ENCODE results near the gene NTMT1. TPM values are rescaled to one million over a fixed set of nuclear protein-coding genes. Genes with fewer than 3 reads are reported as not detected.
"Not testable (repeated sequence)": the region's sequence is repeated elsewhere in the genome, so short reads cannot be mapped to it uniquely, and the experiment has no call there.

NTMT1 gene
- total and polyA plus RNA-seq, 12 donors, result 54.0 to 123 (median 61.9) TPM

DNA sequence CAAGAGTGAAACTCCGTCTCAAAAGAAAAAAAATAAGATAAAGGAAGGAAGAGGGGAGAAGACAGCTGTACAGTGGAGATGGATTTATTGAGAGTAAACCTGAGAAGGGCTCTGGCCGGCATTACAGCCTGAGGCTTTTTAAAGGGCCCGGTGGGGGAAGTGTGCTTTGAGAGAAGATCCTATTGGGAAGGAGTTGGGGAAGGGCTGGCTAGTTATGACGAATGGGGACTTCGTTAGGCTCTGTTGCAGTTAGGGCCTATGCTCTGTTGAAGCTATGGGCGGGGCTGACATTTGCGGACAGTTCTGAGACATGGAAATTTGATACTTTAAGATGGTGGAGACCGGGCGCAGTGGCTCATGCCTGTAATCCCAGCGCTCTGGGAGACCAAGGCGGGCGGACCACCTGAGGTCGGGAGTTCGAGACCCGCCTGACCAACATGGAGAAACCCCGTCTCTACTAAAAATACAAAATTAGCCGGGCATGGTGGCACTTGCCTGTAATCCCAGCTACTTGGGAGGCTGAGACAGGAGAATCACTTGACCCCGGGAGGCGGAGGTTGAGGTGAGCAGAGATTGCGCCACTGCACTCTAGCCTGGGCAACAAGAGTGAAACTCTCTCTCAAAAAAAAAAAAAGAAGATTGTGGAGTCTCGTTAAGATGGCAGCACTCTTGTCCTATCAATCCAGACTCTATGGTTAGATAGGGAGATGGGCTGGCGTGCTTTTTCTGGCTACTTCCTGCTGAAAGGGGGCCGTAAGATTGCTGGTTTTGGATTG, 38.3 kb upstream of the NTMT1 start:
- no peak for TF ChIP-seq CTCF (IDR thresholded peaks at IDR 0.05)
- Histone ChIP-seq H3K36me3 (no peaks in the 10 kb centered on the region), H3K4me1 (peaks cover 0 to 8% (median 3%) of the 10 kb centered on the region in 9 donors), H3K9me3 (no peaks in the 10 kb centered on the region), H3K27ac (no peak overlapping the region), H3K27me3 (no peaks in the 10 kb centered on the region), H3K4me3 (no peak overlapping the region)
- 89 to 91% methylated on average over 23 of the region's 23 CpGs for WGBS, 2 donors
- DNase-seq, result no peak
- intact Hi-C loops (cut with DNase I), result no loop called here
- ATAC-seq, result peak in 1 of 8 donors; percentile 24

DNA sequence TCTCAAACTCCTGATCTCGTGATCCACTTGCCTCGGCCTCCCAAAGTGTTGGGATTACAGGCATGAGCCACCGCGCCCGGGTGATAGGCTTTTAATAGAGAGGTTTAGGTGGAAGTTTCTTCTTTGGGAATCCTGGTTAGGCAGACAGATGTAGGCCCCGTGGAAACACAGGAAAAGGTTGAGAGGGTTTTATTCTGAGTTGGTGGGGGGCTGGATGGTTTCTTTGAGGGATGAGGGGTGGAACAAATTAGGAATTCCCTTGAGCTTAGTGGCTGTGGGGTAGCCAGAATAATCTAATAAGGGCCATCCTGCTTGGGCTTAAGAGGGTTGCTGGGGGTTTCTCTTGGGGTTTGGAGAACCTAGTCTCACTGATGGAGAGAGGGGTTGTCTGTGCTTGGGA, 35.5 kb upstream of the NTMT1 start:
- ATAC-seq (no peak), DNase-seq (no peak)
- Histone ChIP-seq H3K4me1 (peaks cover 0 to 6% (median 0%) of the 10 kb centered on the region in 9 donors), H3K9me3 (no peaks in the 10 kb centered on the region), H3K27me3 (no peaks in the 10 kb centered on the region), H3K4me3 (no peak overlapping the region), H3K27ac (no peak overlapping the region), H3K36me3 (no peaks in the 10 kb centered on the region)
- intact Hi-C loops (cut with DNase I), result loop anchor here in 1 of 10 donors (10.0 kb wide), 1 partner anchor 86 kb away; no protein-coding TSS in a partner anchor
- no peak for TF ChIP-seq CTCF (IDR thresholded peaks at IDR 0.05)
- WGBS, 2 donors, result 84 to 89% methylated on average over 6 of the region's 6 CpGs

DNA sequence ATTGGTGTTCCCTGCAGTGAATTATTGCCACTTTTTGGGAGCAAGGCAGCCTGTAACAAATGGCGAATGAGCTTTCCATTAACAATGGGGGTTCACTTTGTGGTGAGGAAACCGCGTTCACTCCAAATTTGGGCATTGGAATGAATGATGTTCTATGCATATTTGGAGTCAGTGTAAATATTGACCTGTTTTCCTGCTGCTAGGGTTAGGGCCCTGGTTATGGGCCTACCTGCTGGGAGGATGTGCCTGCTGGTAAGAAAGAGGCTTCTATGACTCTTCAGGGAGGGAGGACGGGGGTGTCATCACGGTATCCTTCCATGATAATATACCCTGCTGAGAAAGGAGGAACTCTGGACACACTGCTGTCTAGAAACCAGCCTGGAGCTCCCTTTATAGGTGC, 34.0 kb upstream of the NTMT1 start:
- intact Hi-C loops (cut with DNase I), result loop anchor here in 1 of 10 donors (10.0 kb wide), 1 partner anchor 87 kb away; no protein-coding TSS in a partner anchor
- peaks cover 2 to 20% (median 7%) of the 10 kb centered on the region in 9 donors for H3K4me1 ChIP-seq
- H3K36me3 ChIP-seq, result no peaks in the 10 kb centered on the region
- WGBS, 2 donors, result 84 to 88% methylated on average over 5 of the region's 5 CpGs
- H3K9me3 ChIP-seq, result no peaks in the 10 kb centered on the region
- H3K27me3 ChIP-seq, result peaks cover 0 to 7% (median 0%) of the 10 kb centered on the region in 7 donors
- H3K4me3 ChIP-seq, result no peak overlapping the region
- DNase-seq (no peak), ATAC-seq (no peak)
- TF ChIP-seq CTCF (IDR thresholded peaks at IDR 0.05), result no peak
- H3K27ac ChIP-seq, result no peak overlapping the region

DNA sequence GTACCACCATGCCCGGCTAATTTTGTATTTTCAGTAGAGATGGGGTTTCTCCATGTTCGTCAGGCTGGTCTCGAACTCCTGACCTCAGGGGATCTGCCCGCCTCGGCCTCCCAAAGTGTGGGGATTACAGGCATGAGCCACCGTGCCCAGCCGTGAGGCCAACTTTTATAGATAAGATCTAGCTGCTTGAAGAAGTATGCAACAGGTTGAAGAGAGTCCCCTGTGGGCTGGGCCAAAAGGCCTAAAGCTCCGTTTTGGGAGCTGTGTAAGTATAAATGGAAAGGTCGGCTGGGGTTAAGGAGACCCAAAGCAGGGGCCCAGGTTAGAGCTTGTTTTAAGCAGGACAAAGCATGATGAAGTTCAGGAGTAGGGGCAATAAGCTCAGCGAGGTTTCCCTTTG, 33.2 kb upstream of the NTMT1 start:
- Histone ChIP-seq H3K4me1 (peaks cover 8 to 29% (median 15%) of the 10 kb centered on the region in 9 donors), H3K27me3 (peaks cover 0 to 15% (median 6%) of the 10 kb centered on the region in 7 donors)
- not testable (repeated sequence) for H3K36me3 ChIP-seq, ATAC-seq, H3K4me3 ChIP-seq, H3K9me3 ChIP-seq, DNase-seq, H3K27ac ChIP-seq
- intact Hi-C loops (cut with DNase I), result loop anchor here in 1 of 10 donors (10.0 kb wide), 1 partner anchor 88 kb away; no protein-coding TSS in a partner anchor
- WGBS, 2 donors, result 85 to 86% methylated on average over 10 of the region's 10 CpGs

DNA sequence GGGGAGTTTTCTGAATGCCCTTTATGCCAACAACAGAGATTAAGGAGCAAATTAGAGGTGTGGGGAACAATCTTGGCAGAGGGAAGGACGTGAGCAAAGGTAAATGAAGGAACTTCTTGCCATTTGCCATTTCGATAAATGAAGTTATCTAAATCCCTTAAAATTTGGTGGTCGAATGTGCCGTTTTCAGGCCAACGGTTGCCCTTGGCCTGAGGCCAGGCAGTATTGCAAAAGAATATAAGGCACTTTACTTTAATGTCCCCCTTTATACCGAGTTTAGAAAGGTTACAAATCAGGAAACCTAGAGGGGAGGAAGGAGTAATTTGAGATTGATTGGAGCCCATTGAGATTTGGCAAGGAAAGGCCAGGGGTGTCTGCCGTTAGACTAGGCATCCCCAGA, 31.3 kb upstream of the NTMT1 start:
- Histone ChIP-seq H3K36me3 (no peaks in the 10 kb centered on the region), H3K27ac (peak overlapping the region in 1 of 10 donors; percentile 31), H3K27me3 (peaks cover 0 to 24% (median 9%) of the 10 kb centered on the region in 7 donors), H3K4me1 (peaks cover 10 to 35% (median 20%) of the 10 kb centered on the region in 9 donors), H3K9me3 (no peaks in the 10 kb centered on the region), H3K4me3 (no peak overlapping the region)
- no peak for DNase-seq
- 66 to 77% methylated on average over 7 of the region's 7 CpGs for WGBS, 2 donors
- intact Hi-C loops (cut with DNase I), result loop anchor here in 1 of 10 donors (10.0 kb wide), 1 partner anchor 90 kb away; no protein-coding TSS in a partner anchor
- TF ChIP-seq CTCF (IDR thresholded peaks at IDR 0.05), result no peak
- no peak for ATAC-seq
